ENCODE results near the gene SH3GL2.

SH3GL2 gene

GRCh38 chr9:17588941-17589340 lies 10.1 kb downstream of the SH3GL2 start:
- ATAC-seq (no peak), DNase-seq (no peak)
- Mint-ChIP-seq H3K27ac (no peak overlapping the region), H3K9me3 (no peaks in the 10 kb centered on the region), H3K4me3 (no peak overlapping the region), H3K36me3 (ENCODE audit: low read depth) (no peaks in the 10 kb centered on the region), H3K27me3 (no peaks in the 10 kb centered on the region), H3K4me1 (no peaks in the 10 kb centered on the region)

GRCh38 chr9:17589771-17590170 lies 10.9 kb downstream of the SH3GL2 start:
- ATAC-seq (no peak), DNase-seq (no peak)
- Mint-ChIP-seq H3K4me1 (no peaks in the 10 kb centered on the region), H3K9me3 (no peaks in the 10 kb centered on the region), H3K4me3 (no peak overlapping the region), H3K36me3 (ENCODE audit: low read depth) (no peaks in the 10 kb centered on the region), H3K27ac (no peak overlapping the region), H3K27me3 (no peaks in the 10 kb centered on the region)

- Mint-ChIP-seq H3K36me3 (ENCODE audit: low read depth) (no peaks in the 10 kb centered on the region), H3K4me1 (no peaks in the 10 kb centered on the region), H3K9me3 (no peaks in the 10 kb centered on the region), H3K27ac (no peak overlapping the region), H3K4me3 (no peak overlapping the region), H3K27me3 (no peaks in the 10 kb centered on the region)
- ATAC-seq (no peak), DNase-seq (no peak)
Measured at GRCh38 chr9:17594961-17595360, 16.1 kb downstream of the SH3GL2 start.

- Mint-ChIP-seq H3K27ac (no peak overlapping the region), H3K9me3 (peaks cover 12% of the 10 kb centered on the region), H3K4me3 (no peak overlapping the region), H3K4me1 (no peaks in the 10 kb centered on the region), H3K27me3 (no peaks in the 10 kb centered on the region), H3K36me3 (ENCODE audit: low read depth) (no peaks in the 10 kb centered on the region)
- DNase-seq (no peak), ATAC-seq (no peak)
Measured at GRCh38 chr9:17597977-17598376, 19.1 kb downstream of the SH3GL2 start.

GRCh38 chr9:17600962-17601593 lies 22.2 kb downstream of the SH3GL2 start:
- Mint-ChIP-seq H3K9me3 (peaks cover 17% of the 10 kb centered on the region), H3K27me3 (no peaks in the 10 kb centered on the region), H3K36me3 (ENCODE audit: low read depth) (no peaks in the 10 kb centered on the region), H3K4me1 (no peaks in the 10 kb centered on the region), H3K27ac (no peak overlapping the region), H3K4me3 (no peak overlapping the region)
- no peak for ATAC-seq
- no peak for DNase-seq

- no peaks in the 10 kb centered on the region for H3K36me3 Mint-ChIP-seq (ENCODE audit: low read depth)
- H3K4me1 Mint-ChIP-seq, result no peaks in the 10 kb centered on the region
- H3K4me3 Mint-ChIP-seq, result no peak overlapping the region
- H3K9me3 Mint-ChIP-seq, result peaks cover 22% of the 10 kb centered on the region
- no peak overlapping the region for H3K27ac Mint-ChIP-seq
- DNase-seq, result no peak
- H3K27me3 Mint-ChIP-seq, result no peaks in the 10 kb centered on the region
- no peak for ATAC-seq
Measured at GRCh38 chr9:17604556-17604955, 25.7 kb downstream of the SH3GL2 start.

GRCh38 chr9:17609312-17610005 lies 30.6 kb downstream of the SH3GL2 start:
- no peak overlapping the region for H3K27ac Mint-ChIP-seq
- DNase-seq (no peak), ATAC-seq (no peak)
- no peaks in the 10 kb centered on the region for H3K36me3 Mint-ChIP-seq (ENCODE audit: low read depth)
- peaks cover 5% of the 10 kb centered on the region for H3K9me3 Mint-ChIP-seq
- no peaks in the 10 kb centered on the region for H3K4me1 Mint-ChIP-seq
- no peaks in the 10 kb centered on the region for H3K27me3 Mint-ChIP-seq
- no peak overlapping the region for H3K4me3 Mint-ChIP-seq

GRCh38 chr9:17611342-17611741 lies 32.5 kb downstream of the SH3GL2 start:
- ATAC-seq (no peak), DNase-seq (no peak)
- Mint-ChIP-seq H3K9me3 (peaks cover 5% of the 10 kb centered on the region), H3K27me3 (no peaks in the 10 kb centered on the region), H3K27ac (no peak overlapping the region), H3K36me3 (ENCODE audit: low read depth) (no peaks in the 10 kb centered on the region), H3K4me1 (no peaks in the 10 kb centered on the region), H3K4me3 (no peak overlapping the region)

GRCh38 chr9:17611917-17612316 lies 33.1 kb downstream of the SH3GL2 start:
- DNase-seq, result no peak
- Mint-ChIP-seq H3K36me3 (ENCODE audit: low read depth) (no peaks in the 10 kb centered on the region), H3K27ac (no peak overlapping the region), H3K4me3 (no peak overlapping the region), H3K27me3 (no peaks in the 10 kb centered on the region), H3K4me1 (no peaks in the 10 kb centered on the region), H3K9me3 (no peaks in the 10 kb centered on the region)
- ATAC-seq, result no peak

GRCh38 chr9:17613758-17614157 lies 34.9 kb downstream of the SH3GL2 start:
- peaks cover 2% of the 10 kb centered on the region for H3K9me3 Mint-ChIP-seq
- ATAC-seq (no peak), DNase-seq (no peak)
- H3K4me3 Mint-ChIP-seq, result no peak overlapping the region
- no peaks in the 10 kb centered on the region for H3K36me3 Mint-ChIP-seq (ENCODE audit: low read depth)
- no peaks in the 10 kb centered on the region for H3K27me3 Mint-ChIP-seq
- H3K27ac Mint-ChIP-seq, result no peak overlapping the region
- H3K4me1 Mint-ChIP-seq, result no peaks in the 10 kb centered on the region

- no peak overlapping the region for H3K27ac Mint-ChIP-seq
- H3K27me3 Mint-ChIP-seq, result no peaks in the 10 kb centered on the region
- ATAC-seq (no peak), DNase-seq (no peak)
- no peaks in the 10 kb centered on the region for H3K4me1 Mint-ChIP-seq
- peaks cover 7% of the 10 kb centered on the region for H3K9me3 Mint-ChIP-seq
- no peak overlapping the region for H3K4me3 Mint-ChIP-seq
- H3K36me3 Mint-ChIP-seq (ENCODE audit: low read depth), result no peaks in the 10 kb centered on the region
Measured at GRCh38 chr9:17614250-17614649, 35.4 kb downstream of the SH3GL2 start.

- DNase-seq (no peak), ATAC-seq (no peak)
- Mint-ChIP-seq H3K36me3 (ENCODE audit: low read depth) (no peaks in the 10 kb centered on the region), H3K27ac (no peak overlapping the region), H3K4me3 (no peak overlapping the region), H3K4me1 (no peaks in the 10 kb centered on the region), H3K9me3 (peaks cover 7% of the 10 kb centered on the region), H3K27me3 (no peaks in the 10 kb centered on the region)
Measured at GRCh38 chr9:17614903-17615302, 36.0 kb downstream of the SH3GL2 start.

GRCh38 chr9:17622141-17622540 lies 43.3 kb downstream of the SH3GL2 start:
- H3K4me1 Mint-ChIP-seq, result no peaks in the 10 kb centered on the region
- H3K27me3 Mint-ChIP-seq, result no peaks in the 10 kb centered on the region
- H3K36me3 Mint-ChIP-seq (ENCODE audit: low read depth), result no peaks in the 10 kb centered on the region
- no peak overlapping the region for H3K4me3 Mint-ChIP-seq
- H3K27ac Mint-ChIP-seq, result no peak overlapping the region
- peaks cover 7% of the 10 kb centered on the region for H3K9me3 Mint-ChIP-seq
- DNase-seq (no peak), ATAC-seq (no peak)

GRCh38 chr9:17622749-17623148 lies 43.9 kb downstream of the SH3GL2 start:
- peaks cover 7% of the 10 kb centered on the region for H3K9me3 Mint-ChIP-seq
- H3K27ac Mint-ChIP-seq, result no peak overlapping the region
- H3K4me1 Mint-ChIP-seq, result no peaks in the 10 kb centered on the region
- H3K36me3 Mint-ChIP-seq (ENCODE audit: low read depth), result no peaks in the 10 kb centered on the region
- ATAC-seq (no peak), DNase-seq (no peak)
- H3K27me3 Mint-ChIP-seq, result no peaks in the 10 kb centered on the region
- H3K4me3 Mint-ChIP-seq, result no peak overlapping the region

- Mint-ChIP-seq H3K27ac (no peak overlapping the region), H3K36me3 (ENCODE audit: low read depth) (no peaks in the 10 kb centered on the region), H3K4me1 (no peaks in the 10 kb centered on the region), H3K27me3 (no peaks in the 10 kb centered on the region), H3K4me3 (no peak overlapping the region), H3K9me3 (peaks cover 3% of the 10 kb centered on the region)
- DNase-seq, result no peak
- no peak for ATAC-seq
Measured at GRCh38 chr9:17623965-17624364, 45.1 kb downstream of the SH3GL2 start.
